T-helper 22 cell (primary cell): ENCODE measurements around the gene SLC6A11.

ENCODE experiments used
- DNase-seq: peaks from one replicate; pipeline ENCODE4 v3.0.0-alpha.2; 2020; ENCODE audit warnings: low read depth

SLC6A11 gene

DNA sequence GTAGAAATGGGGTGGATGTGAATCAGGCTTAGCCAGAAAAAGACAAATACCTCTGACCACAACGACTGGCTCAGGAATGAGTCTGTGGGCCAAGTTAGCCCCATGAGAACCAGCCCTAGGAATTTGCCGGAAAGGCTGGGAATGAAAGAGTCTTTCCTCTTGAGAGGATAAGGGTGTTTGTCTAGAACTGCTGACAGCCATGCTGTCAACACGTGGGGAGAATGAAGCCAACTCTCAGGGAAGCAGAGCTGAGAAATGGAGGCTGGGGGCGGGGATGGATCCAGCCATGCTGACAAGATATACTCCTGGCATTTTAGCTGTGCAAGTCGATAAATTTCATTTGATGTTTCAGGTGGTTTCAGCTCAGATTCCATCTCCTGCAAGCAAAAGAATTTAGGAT, 165.9 kb downstream of the SLC6A11 start:
- DNase-seq = no peak

DNA sequence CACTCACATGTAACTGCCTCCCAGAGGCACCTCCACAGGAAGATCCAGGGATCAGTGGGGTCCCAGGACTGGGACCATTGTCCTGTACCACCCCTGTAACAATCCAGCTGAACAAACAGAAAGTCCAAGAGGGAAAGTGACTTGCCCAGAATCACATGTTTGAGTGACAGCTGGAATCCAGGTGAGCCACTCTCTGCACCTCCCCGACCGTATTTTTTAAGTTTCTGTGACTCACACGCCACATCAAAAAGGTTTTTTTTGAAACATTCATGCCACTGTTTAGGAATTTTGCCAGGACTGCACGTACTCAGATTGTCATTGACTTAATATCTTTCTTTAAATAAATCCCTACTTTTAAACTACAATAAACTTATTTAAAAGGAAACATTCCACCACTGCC, 166.8 kb downstream of the SLC6A11 start:
- DNase-seq = no peak

DNA sequence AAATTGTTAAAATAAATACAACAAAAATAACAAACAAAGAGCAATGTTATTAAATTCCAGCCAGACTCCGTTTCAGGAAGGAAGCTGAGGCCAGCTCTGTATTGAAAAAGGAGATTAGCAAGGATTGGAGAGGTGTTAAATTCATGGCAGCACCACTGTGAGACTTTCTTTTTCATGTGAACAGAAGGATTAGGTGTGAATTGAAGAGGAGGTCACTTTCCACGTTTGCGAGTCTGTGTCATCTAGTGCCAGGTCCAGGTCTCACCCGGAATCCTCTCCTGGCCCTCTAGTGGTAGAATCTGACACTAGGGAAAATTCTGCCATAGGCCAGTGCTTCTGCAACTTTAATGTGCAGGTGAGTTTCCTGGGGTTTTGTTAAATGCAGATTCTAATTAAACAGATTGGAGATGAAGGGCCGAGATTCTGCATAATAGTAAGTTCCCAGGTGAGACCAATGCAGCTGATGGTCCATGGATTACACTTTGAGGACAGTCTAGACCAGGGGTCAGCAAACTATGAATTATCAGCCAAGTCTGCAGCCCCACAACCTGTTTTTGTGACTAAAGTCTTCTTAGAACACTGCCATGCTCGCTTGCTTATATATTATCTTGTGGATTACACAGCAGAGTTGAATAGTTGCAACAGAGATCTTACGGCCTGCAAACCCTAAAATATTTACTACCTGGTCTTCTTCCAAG, 167.3 kb downstream of the SLC6A11 start:
- DNase-seq = no peak

DNA sequence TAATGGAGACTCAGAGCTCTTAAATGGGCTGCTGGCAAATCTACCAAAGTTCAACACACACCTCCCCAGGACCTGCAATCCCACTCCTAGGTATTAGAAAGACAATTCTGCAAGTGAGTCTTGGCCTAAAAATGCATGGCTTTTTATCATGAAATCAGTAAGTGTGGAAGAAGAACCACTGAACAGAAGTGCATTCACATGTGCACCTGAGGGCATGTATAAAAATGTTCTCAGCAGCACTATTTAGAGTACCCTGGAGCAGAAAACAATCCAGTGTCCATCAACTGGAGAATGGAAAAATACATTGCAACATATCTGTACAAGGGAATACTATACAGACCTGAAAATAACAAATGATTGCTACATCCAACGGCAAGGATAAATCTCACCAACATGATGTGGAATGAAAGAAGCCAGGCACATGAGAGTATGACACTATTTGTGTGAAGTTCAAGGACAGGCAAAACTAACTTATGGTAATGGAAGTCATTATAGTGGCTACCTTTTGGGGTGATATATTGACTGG, 168.4 kb downstream of the SLC6A11 start:
- no peak for DNase-seq

DNA sequence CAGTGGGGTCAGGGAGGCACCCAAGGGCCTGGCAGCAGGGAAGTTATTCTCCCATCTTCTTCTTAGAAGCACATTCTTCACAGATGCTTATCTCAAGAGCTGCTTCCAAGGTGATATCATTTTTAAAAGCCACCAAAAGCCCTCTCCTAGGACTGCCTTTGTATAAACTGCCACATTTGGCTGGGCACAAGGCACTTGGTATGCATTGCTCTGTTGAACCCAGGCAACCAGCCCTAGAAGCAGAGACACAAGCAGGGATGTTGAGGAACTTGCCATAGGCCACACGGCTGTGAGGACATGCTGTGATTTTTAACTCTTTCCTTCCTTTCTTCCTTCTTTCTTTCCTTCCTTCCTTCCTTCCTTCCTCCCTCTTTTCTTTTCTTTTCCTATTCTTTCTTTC, 169.2 kb downstream of the SLC6A11 start:
- no peak for DNase-seq

DNA sequence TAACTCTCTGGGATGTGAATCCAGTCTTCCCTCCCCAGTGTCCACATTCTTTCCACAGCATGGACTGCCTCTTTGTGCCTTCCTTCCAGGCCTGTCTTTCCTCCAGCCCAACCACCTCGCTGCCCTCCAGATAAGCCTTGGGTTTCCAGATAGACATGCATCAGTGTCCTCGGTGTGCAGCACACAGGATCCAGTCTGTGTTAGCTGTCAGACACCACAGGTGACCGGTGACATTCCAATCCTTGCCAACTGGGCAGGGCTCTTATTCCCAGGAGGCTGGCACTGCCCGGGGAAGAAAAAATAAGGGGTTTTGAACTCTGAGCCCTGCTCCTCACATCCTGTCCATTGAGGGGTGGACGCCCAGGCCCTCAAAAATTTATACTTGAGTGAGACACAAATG, 170.6 kb downstream of the SLC6A11 start:
- no peak for DNase-seq

DNA sequence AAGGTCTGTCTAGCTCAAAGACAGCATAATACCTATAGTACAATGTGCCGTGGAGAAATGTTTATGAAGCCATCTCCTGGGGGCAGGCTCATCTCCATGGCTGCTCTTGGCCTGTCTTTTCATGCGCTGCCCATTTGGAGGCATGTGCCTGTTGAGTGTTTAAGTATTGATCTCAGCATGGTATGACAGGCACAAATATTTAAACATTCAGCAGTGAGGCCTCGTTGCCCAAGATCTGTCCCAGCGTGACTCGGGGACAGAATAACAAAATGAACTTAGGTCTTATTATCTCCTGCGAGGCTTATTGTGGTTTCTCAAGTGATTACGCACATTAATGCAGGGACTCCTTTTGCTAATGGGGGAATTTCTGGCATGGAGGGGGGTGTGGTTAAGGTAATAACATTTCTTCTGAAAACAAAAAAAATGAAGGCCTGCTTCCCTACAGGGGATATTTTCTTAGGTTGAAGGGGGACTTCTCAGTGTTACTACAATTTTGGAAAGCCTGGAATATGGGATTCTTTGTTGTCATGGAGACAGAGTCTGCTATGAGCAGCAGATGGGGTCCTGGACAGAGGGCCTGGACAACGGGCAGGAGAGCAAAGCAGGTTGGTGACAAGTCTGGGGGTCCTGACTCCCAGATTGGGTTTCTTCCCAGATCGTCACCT, 172.1 kb downstream of the SLC6A11 start:
- no peak for DNase-seq

DNA sequence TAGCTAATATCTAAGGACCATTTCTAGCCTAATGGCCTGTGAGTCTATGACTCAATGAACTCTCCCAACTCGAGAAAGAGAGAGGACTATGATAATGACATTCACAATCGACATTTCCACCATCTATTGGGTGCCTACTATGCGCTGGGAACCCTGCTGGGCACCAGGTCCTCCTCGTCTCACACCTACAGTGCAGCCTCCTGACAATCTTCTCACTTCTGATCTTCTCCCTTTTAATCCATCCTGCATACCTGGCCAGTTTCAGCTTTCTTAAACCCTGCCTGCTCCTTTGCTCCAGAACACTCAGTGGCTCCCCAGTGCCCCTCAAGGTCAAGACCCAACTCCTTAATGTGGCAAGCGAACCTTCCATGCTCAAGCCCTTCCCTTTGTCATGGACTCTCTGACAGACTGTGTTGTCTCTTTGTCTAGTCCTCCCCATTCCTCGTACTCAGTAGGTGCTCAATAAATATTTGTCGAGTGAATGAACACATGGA, 173.0 kb downstream of the SLC6A11 start:
- DNase-seq = no peak
